Measurements from ENCODE around the gene SGCE.

SGCE gene

GRCh38 chr7:94657771-94658693 is 2.1 kb upstream of the SGCE start:
- peak; percentile 97 for DNase-seq

- DNase-seq, result peak; percentile 6
Observed at GRCh38 chr7:94656925-94657731, 1.2 kb upstream of the SGCE start.

GRCh38 chr7:94656658-94656924 is 658 bp upstream of the SGCE start:
- DNase-seq, result no peak

- DNase-seq, result no peak
Observed at GRCh38 chr7:94655126-94655847, 646 bp downstream of the SGCE start.

GRCh38 chr7:94654783-94655125 is 1.2 kb downstream of the SGCE start:
- DNase-seq, result no peak

- DNase-seq, result no peak
Observed at GRCh38 chr7:94650147-94651051, 5.5 kb downstream of the SGCE start.

- DNase-seq, result no peak
Observed at GRCh38 chr7:94649450-94649849, 6.5 kb downstream of the SGCE start.

GRCh38 chr7:94648731-94649130 is 7.2 kb downstream of the SGCE start:
- no peak for DNase-seq

GRCh38 chr7:94647295-94647694 is 8.6 kb downstream of the SGCE start:
- no peak for DNase-seq

GRCh38 chr7:94643771-94644545 is 12.0 kb downstream of the SGCE start:
- DNase-seq, result no peak

- DNase-seq, result no peak
Observed at GRCh38 chr7:94642838-94643653, 12.9 kb downstream of the SGCE start.

- no peak for DNase-seq
Observed at GRCh38 chr7:94639384-94639783, 16.5 kb downstream of the SGCE start.

GRCh38 chr7:94635687-94636086 is 20.2 kb downstream of the SGCE start:
- DNase-seq, result no peak

- no peak for DNase-seq
Observed at GRCh38 chr7:94634502-94634901, 21.4 kb downstream of the SGCE start.

GRCh38 chr7:94633687-94634086 is 22.2 kb downstream of the SGCE start:
- DNase-seq, result no peak

- DNase-seq, result no peak
Observed at GRCh38 chr7:94633014-94633341, 23.0 kb downstream of the SGCE start.

- DNase-seq, result no peak
Observed at GRCh38 chr7:94632338-94633013, 23.5 kb downstream of the SGCE start.

- no peak for DNase-seq
Observed at GRCh38 chr7:94630855-94631254, 25.1 kb downstream of the SGCE start.

- DNase-seq, result no peak
Observed at GRCh38 chr7:94623820-94624219, 32.1 kb downstream of the SGCE start.

GRCh38 chr7:94621120-94621519 is 34.8 kb downstream of the SGCE start:
- no peak for DNase-seq

Measured in stimulated activated naive CD4-positive, alpha-beta T cell treated with Interleukin-2 at 50 U/mL for 16 hours (primary cell).